Astrocyte (in vitro differentiated cells and primary cell): ENCODE results near the gene CAND1. TPM values are rescaled to one million over a fixed set of nuclear protein-coding genes. Genes with fewer than 3 reads are reported as not detected.

Experiments used
- DNase-seq: peaks from one replicate; pipeline ENCODE4 v3.0.0-alpha.2; 2010; ENCODE audit warnings: low read depth
- FAIRE-seq: peaks from 2 replicates; lab custom pipeline; 2011; peaks lifted over from hg19 to GRCh38; lab: Jason Lieb, UNC
- H2AFZ ChIP-seq: 2 replicates; pipeline ENCODE4 v1.6.0; 2012; ENCODE audit warnings: low read depth, low read length, inconsistent platforms
- H3K27ac ChIP-seq: 2 replicates; pipeline ENCODE4 v1.5.1; 2011; ENCODE audit warnings: low read depth, low read length, inconsistent platforms
- H3K27me3 ChIP-seq: 2 replicates; pipeline ENCODE4 v1.6.0; 2011; ENCODE audit warnings: low read length, inconsistent platforms; ENCODE audit not compliant: insufficient read depth
- H3K36me3 ChIP-seq: 2 replicates; pipeline ENCODE4 v1.5.1; 2011; ENCODE audit warnings: low read length, inconsistent platforms; ENCODE audit not compliant: insufficient read depth
- H3K4me1 ChIP-seq: 2 replicates; pipeline ENCODE4 v1.5.1; 2011; ENCODE audit warnings: low read length, inconsistent platforms; ENCODE audit not compliant: insufficient read depth
- H3K4me2 ChIP-seq: 2 replicates; pipeline ENCODE4 v1.6.0; 2012; ENCODE audit warnings: low read length, inconsistent platforms
- H3K4me3 ChIP-seq: 2 replicates; pipeline ENCODE4 v1.5.1; 2011; ENCODE audit warnings: low read depth, mild to moderate bottlenecking, low read length, inconsistent platforms; ENCODE audit not compliant: insufficient read depth
- H3K79me2 ChIP-seq: 2 replicates; pipeline ENCODE4 v1.6.0; 2012; ENCODE audit warnings: mild to moderate bottlenecking, low read length, inconsistent platforms; ENCODE audit not compliant: insufficient read depth
- H3K9ac ChIP-seq: 2 replicates; pipeline ENCODE4 v1.6.0; 2012; ENCODE audit warnings: mild to moderate bottlenecking, low read length, inconsistent platforms
- H3K9me3 ChIP-seq: 2 replicates; pipeline ENCODE4 v1.5.1; 2012; ENCODE audit warnings: low read depth, mild to moderate bottlenecking, low read length, inconsistent platforms; ENCODE audit not compliant: insufficient read depth
- H4K20me1 ChIP-seq: 2 replicates; pipeline ENCODE4 v1.6.0; 2012; ENCODE audit warnings: low read length, inconsistent platforms; ENCODE audit not compliant: insufficient read depth
- H3K27ac Mint-ChIP-seq: one replicate; pipeline ENCODE4 v1.8.0; 2021; ENCODE audit warnings: mild to moderate bottlenecking, mixed read lengths; ENCODE audit not compliant: unreplicated experiment
- H3K27me3 Mint-ChIP-seq: one replicate; pipeline ENCODE4 v1.8.0; 2021; ENCODE audit warnings: low read depth, mixed read lengths; ENCODE audit not compliant: unreplicated experiment
- H3K36me3 Mint-ChIP-seq: one replicate; pipeline ENCODE4 v1.8.0; 2021; ENCODE audit warnings: low read depth, mixed read lengths; ENCODE audit not compliant: unreplicated experiment
- H3K4me1 Mint-ChIP-seq: one replicate; pipeline ENCODE4 v1.8.0; 2021; ENCODE audit warnings: low read depth, mixed read lengths; ENCODE audit not compliant: unreplicated experiment
- H3K4me3 Mint-ChIP-seq: one replicate; pipeline ENCODE4 v1.8.0; 2021; ENCODE audit warnings: mild to moderate bottlenecking, moderate library complexity, mixed read lengths; ENCODE audit not compliant: unreplicated experiment
- H3K9me3 Mint-ChIP-seq: one replicate; pipeline ENCODE4 v1.8.0; 2021; ENCODE audit warnings: mild to moderate bottlenecking, mixed read lengths; ENCODE audit not compliant: unreplicated experiment
- EZH2 ChIP-seq: IDR thresholded peaks from 2 replicates; pipeline ENCODE4 v1.6.1; 2012; ENCODE audit warnings: mild to moderate bottlenecking, low read length, inconsistent platforms; ENCODE audit not compliant: insufficient read depth
- total RNA-seq: library from RNA; stranded (reverse); gene quantifications from 2 replicates; pipeline ENCODE4 v1.2.1, GENCODE V29; 2021
- TF ChIP-seq, protein P1 (sequence below): IDR thresholded peaks from 2 replicates; pipeline ENCODE4 v1.5.1; 2011; ENCODE audit warnings: low read depth, mild to moderate bottlenecking, inconsistent platforms, low read length, moderate library complexity; ENCODE audit not compliant: insufficient read depth

CAND1 gene
- total RNA-seq, 1 donor from 2014 or later = 176 TPM

- Histone ChIP-seq H3K27ac (no peak overlapping the region), H4K20me1 (no peaks in the 10 kb centered on the region), H3K9ac (no peak overlapping the region), H3K27me3 (no peaks in the 10 kb centered on the region), H3K4me2 (no peak overlapping the region), H3K79me2 (no peaks in the 10 kb centered on the region), H2AFZ (no peak overlapping the region), H3K36me3 (no peaks in the 10 kb centered on the region), H3K4me1 (no peaks in the 10 kb centered on the region), H3K9me3 (no peaks in the 10 kb centered on the region), H3K4me3 (no peak overlapping the region)
- Mint-ChIP-seq H3K36me3 (no peaks in the 10 kb centered on the region), H3K27ac (no peak overlapping the region), H3K27me3 (no peaks in the 10 kb centered on the region), H3K9me3 (no peaks in the 10 kb centered on the region), H3K4me3 (no peak overlapping the region), H3K4me1 (no peaks in the 10 kb centered on the region)
- DNase-seq (no peak), FAIRE-seq (no peak)
- TF ChIP-seq EZH2 = no peak
- TF ChIP-seq, protein P1, sequence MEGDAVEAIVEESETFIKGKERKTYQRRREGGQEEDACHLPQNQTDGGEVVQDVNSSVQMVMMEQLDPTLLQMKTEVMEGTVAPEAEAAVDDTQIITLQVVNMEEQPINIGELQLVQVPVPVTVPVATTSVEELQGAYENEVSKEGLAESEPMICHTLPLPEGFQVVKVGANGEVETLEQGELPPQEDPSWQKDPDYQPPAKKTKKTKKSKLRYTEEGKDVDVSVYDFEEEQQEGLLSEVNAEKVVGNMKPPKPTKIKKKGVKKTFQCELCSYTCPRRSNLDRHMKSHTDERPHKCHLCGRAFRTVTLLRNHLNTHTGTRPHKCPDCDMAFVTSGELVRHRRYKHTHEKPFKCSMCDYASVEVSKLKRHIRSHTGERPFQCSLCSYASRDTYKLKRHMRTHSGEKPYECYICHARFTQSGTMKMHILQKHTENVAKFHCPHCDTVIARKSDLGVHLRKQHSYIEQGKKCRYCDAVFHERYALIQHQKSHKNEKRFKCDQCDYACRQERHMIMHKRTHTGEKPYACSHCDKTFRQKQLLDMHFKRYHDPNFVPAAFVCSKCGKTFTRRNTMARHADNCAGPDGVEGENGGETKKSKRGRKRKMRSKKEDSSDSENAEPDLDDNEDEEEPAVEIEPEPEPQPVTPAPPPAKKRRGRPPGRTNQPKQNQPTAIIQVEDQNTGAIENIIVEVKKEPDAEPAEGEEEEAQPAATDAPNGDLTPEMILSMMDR = no peak
Observed at GRCh38 chr12:67251012-67251411, 18.1 kb upstream of the CAND1 start.

DNA sequence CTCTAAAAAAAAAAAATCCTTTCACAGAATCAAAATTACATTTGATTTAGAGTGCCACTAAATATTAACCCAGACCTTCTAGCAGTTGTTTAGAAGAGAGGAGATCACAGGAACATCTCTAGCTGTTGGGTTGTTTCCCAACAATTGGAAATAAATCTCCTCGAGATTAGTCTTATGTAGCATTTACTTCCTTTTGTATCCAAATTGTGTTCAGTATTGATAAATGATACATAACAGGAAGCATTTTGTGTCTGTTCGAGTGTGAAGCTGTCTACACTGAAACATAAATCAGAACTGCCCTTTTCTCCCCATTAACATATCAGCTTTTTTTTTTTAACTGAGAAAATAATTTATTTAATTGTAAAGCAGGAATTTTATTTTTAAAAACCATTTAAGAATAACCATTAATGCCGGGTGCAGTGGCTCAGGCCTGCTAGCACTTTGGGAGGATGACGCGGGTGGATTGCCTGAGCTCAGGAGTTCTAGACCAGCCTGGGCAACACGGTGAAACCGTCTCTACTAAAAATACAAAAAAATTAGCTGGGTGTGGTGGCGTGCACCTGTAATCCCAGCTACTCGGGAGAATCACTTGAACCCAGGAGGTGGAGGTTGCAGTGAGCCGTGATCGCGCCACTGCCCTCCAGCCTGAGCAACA lies 14.7 kb upstream of the CAND1 start:
- DNase-seq (no peak), FAIRE-seq (no peak)
- no peaks in the 10 kb centered on the region for H3K9me3 ChIP-seq
- no peaks in the 10 kb centered on the region for H3K4me1 ChIP-seq
- Mint-ChIP-seq H3K27ac (no peak overlapping the region), H3K4me3 (no peak overlapping the region), H3K4me1 (no peaks in the 10 kb centered on the region), H3K36me3 (no peaks in the 10 kb centered on the region), H3K9me3 (peaks cover 2% of the 10 kb centered on the region), H3K27me3 (peaks cover 2% of the 10 kb centered on the region)
- no peak overlapping the region for H3K27ac ChIP-seq
- H3K79me2 ChIP-seq = no peaks in the 10 kb centered on the region
- no peak overlapping the region for H3K4me3 ChIP-seq
- H3K27me3 ChIP-seq = no peaks in the 10 kb centered on the region
- TF ChIP-seq, protein P1 = no peak
- no peak overlapping the region for H3K9ac ChIP-seq
- H3K36me3 ChIP-seq = no peaks in the 10 kb centered on the region
- H2AFZ ChIP-seq = no peak overlapping the region
- H3K4me2 ChIP-seq = no peak overlapping the region
- no peaks in the 10 kb centered on the region for H4K20me1 ChIP-seq

DNA sequence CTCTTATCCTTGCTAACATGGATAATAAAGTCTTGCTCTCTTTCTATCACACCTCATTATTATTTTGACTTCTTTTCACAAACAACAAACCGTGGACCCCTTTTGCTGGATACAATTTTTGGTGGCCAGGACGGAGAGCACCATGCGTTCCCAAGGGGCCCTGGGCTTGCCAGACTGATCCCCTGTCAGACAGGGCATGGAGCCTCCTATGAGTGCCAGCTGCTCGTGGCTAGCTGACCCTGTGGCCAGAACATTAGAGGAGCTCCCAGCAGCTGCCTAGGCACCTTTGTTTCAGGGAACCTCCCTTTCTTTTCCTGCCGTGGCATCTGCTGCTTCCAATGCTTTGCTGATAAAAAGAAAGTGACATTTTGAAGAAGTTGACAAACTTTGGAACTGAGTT lies 12.5 kb upstream of the CAND1 start:
- no peaks in the 10 kb centered on the region for H3K4me1 Mint-ChIP-seq
- H2AFZ ChIP-seq = no peak overlapping the region
- TF ChIP-seq EZH2 = no peak
- TF ChIP-seq, protein P1 = no peak
- no peak overlapping the region for H3K27ac Mint-ChIP-seq
- H3K79me2 ChIP-seq = no peaks in the 10 kb centered on the region
- FAIRE-seq = no peak
- H3K27ac ChIP-seq = no peak overlapping the region
- no peaks in the 10 kb centered on the region for H3K36me3 Mint-ChIP-seq
- no peaks in the 10 kb centered on the region for H4K20me1 ChIP-seq
- no peaks in the 10 kb centered on the region for H3K9me3 ChIP-seq
- H3K4me3 ChIP-seq = no peak overlapping the region
- no peaks in the 10 kb centered on the region for H3K4me1 ChIP-seq
- H3K36me3 ChIP-seq = no peaks in the 10 kb centered on the region
- no peak overlapping the region for H3K4me3 Mint-ChIP-seq
- peaks cover 2% of the 10 kb centered on the region for H3K27me3 Mint-ChIP-seq
- no peak overlapping the region for H3K4me2 ChIP-seq
- peaks cover 2% of the 10 kb centered on the region for H3K9me3 Mint-ChIP-seq
- no peak overlapping the region for H3K9ac ChIP-seq
- no peak for DNase-seq
- no peaks in the 10 kb centered on the region for H3K27me3 ChIP-seq
